Neural progenitor cell (in vitro differentiated cells): ENCODE results near the gene CCNG1.

Experiments used
- CTCF ChIP-seq: fragments of 200-600 bp; sonication (generic); IDR thresholded peaks from 2 replicates; pipeline ENCODE4 v1.5.1; 2017; ENCODE audit warnings: antibody characterized with exemption, mild to moderate bottlenecking
- EZH2 ChIP-seq: fragments of 200-600 bp; sonication (generic); IDR thresholded peaks from 2 replicates; pipeline ENCODE4 v1.6.1; 2017; ENCODE audit warnings: antibody characterized with exemption, mild to moderate bottlenecking, moderate library complexity
- EZH2phosphoT487 ChIP-seq: fragments of 200-600 bp; sonication (generic); IDR thresholded peaks from 2 replicates; pipeline ENCODE4 v1.6.1; 2017; ENCODE audit warnings: antibody characterized with exemption

- no peak for TF ChIP-seq CTCF
- no peak for TF ChIP-seq EZH2
- TF ChIP-seq EZH2phosphoT487: no peak
Measured at GRCh38 chr5:163407034-163407655, 30.2 kb upstream of the CCNG1 start.
